ENCODE data around the gene SOWAHA.
A peak's percentile ranks its signal among the peaks of the same experiment; 100 is the strongest.

SOWAHA gene

GRCh38 chr5:132807163-132807838 is 5.8 kb upstream of the SOWAHA start:
- no peak for DNase-seq (ENCODE audit: low read depth)
- peak; percentile 14 for TF ChIP-seq CTCF (IDR thresholded peaks at IDR 0.05; ENCODE audit: low read depth, low read length, missing control alignments)
- no peak overlapping the region for H3K4me3 ChIP-seq (ENCODE audit: low read depth, low read length)

DNA sequence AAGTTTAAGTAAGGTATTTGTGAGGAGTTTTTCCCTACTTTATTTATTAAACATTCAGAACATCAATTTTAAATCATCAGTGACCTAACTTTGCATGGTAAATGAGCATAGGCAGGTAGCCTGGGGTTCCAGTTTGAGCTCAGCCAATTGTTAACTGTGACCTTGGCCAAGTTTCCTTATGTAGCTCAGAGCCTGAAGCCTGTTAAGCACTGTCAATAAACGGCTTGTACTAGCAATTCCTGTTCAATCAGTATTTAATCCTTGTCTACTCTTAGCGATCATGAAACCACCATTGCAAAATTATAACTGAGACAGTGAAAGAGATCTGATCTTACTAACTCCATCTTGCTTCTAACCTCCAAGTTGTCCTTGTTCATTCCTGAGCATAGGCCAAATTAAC is 4.7 kb upstream of the SOWAHA start:
- no peak for DNase-seq (ENCODE audit: low read depth)
- no peak for TF ChIP-seq CTCF (IDR thresholded peaks at IDR 0.05; ENCODE audit: low read depth, low read length, missing control alignments)
- no peak overlapping the region for H3K4me3 ChIP-seq (ENCODE audit: low read depth, low read length)

DNA sequence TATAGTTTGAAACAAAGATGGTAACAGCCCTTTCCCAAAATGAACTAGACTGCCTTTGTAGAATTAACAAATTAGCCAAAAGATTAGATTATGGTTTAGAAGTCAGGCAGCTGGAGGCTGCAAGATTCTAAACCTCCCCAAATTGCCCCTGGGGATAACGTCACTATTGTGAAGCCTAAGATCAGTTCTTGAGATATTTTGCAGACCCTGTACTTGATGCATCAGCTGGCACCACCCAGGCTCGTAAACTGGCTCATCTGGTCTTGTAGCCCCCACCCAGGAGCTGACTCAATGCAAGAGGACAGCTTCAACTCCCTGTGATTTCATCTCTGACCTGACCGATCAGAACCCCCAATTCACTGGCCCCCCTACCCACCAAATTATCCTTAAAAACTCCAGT is 4.2 kb upstream of the SOWAHA start:
- TF ChIP-seq CTCF (IDR thresholded peaks at IDR 0.05; ENCODE audit: low read depth, low read length, missing control alignments): no peak
- no peak for DNase-seq (ENCODE audit: low read depth)
- no peak overlapping the region for H3K4me3 ChIP-seq (ENCODE audit: low read depth, low read length)

DNA sequence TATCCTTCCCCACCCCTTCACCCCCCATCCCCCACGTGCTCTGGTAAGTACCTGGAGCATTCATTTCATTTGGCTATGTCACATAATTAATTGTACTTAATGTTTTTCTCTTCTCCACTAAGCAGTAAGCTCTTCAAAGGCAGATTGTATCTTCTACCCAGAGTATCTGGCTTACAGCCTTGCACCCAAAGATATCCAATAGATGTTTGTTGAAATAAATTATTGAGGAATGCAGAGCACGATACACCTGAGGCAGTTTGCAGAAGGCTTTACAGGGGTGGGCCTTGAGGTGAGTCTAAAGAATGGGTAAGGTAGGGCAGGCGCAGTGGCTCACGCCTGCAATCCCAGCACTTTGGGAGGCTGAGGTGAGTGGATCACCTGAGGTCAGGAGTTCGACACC is 2.5 kb upstream of the SOWAHA start:
- no peak overlapping the region for H3K4me3 ChIP-seq (ENCODE audit: low read depth, low read length)
- DNase-seq (ENCODE audit: low read depth): no peak
- TF ChIP-seq CTCF (IDR thresholded peaks at IDR 0.05; ENCODE audit: low read depth, low read length, missing control alignments): no peak

DNA sequence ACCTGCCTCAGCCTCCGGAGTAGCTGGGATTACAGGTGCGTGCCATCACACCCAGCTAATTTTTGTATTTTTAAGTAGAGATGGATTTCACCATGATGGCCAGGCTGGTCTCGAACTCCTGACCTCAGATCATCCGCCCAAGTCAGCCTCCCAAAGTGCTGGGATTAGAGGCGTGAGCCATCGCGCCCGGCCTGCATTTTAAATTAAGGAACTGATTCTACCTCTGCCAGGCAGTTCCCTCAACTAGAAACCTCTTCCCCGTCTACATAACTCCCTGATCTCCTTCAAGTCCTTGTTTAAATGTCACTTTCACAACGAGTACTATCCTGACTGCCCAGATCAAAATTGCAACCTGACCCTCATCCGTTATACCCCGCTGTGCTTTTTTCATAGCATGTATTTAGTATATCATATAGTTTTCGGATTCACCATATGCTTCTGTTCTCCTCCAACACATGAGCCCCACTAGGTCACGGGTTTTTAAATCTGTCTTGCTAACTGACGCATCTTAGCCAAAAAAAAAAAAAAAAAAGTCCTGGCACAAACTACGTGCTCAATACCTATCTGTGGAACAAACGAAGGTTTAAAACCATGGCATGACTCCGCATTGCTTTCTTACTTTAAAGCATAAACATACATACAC is 858 bp upstream of the SOWAHA start:
- DNase-seq (ENCODE audit: low read depth): no peak
- H3K4me3 ChIP-seq (ENCODE audit: low read depth, low read length): no peak overlapping the region

GRCh38 chr5:132813599-132814502 is 749 bp downstream of the SOWAHA start:
- peak overlapping the region; percentile 42 for H3K4me3 ChIP-seq (ENCODE audit: low read depth, low read length)
- TF ChIP-seq CTCF (IDR thresholded peaks at IDR 0.05; ENCODE audit: low read depth, low read length, missing control alignments): no peak
- no peak for DNase-seq (ENCODE audit: low read depth)

More for the DNA sequence above, 858 bp upstream of the SOWAHA start:
- TF ChIP-seq CTCF (IDR thresholded peaks at IDR 0.05; ENCODE audit: low read depth, low read length, missing control alignments): no peak
